Ascending aorta (tissue), 2 donors: ENCODE results near the gene TNFSF10. TPM values are rescaled to one million over a fixed set of nuclear protein-coding genes. Genes with fewer than 3 reads are reported as not detected.

ENCODE experiments used
- DNase-seq, 2 donors: peaks; one replicate each; pipeline ENCODE4 v3.0.0-alpha.2; 2019; ENCODE audit warnings: low spot score in 2 of 2
- H3K27ac ChIP-seq, 2 donors: fragments of 200-600 bp; sonication (generic); one replicate each; pipeline ENCODE4 v1.5.1; 2016 to 2017; ENCODE audit warnings: mild to moderate bottlenecking in 1 of 2
- H3K27me3 ChIP-seq: fragments of 200-600 bp; sonication (generic); one replicate; pipeline ENCODE4 v1.5.1; 2017
- H3K36me3 ChIP-seq, 2 donors: fragments of 200-600 bp; sonication (generic); one replicate each; pipeline ENCODE4 v1.5.1; 2016
- H3K4me1 ChIP-seq, 2 donors: fragments of 200-600 bp; sonication (generic); one replicate each; pipeline ENCODE4 v1.5.1; 2016 to 2017; ENCODE audit warnings: mild to moderate bottlenecking in 1 of 2
- H3K4me3 ChIP-seq, 2 donors: fragments of 200-600 bp; sonication (generic); one replicate each; pipeline ENCODE4 v1.5.1; 2016 to 2017; ENCODE audit warnings: mild to moderate bottlenecking in 1 of 2
- H3K9me3 ChIP-seq, 2 donors: fragments of 200-600 bp; sonication (generic); one replicate each; pipeline ENCODE4 v1.5.1; 2016
- intact Hi-C: fragments of 100-400 bp; cut with DNase I; formaldehyde crosslinking; loops from one replicate; pipeline ENCODE4 v1.15.1; 2023
- total RNA-seq: library from RNA; depleted of rRNA; stranded (reverse); fragments of >200 nt; gene quantifications from one replicate; pipeline ENCODE4 v1.1.0, GENCODE V29; 2016
- TF ChIP-seq, protein P1 (sequence below), 3 experiments: fragments of 200-600 bp in 2 of 3; fragments of 450-650 bp in 1 of 3; sonication (generic) in 2 of 3; IDR thresholded peaks; one replicate each; pipeline ENCODE4 v1.5.1; 2016 to 2019; ENCODE audit warnings: antibody characterized with exemption in 3 of 3, mild to moderate bottlenecking in 1 of 3, moderate library complexity in 1 of 3

TNFSF10 gene
- total RNA-seq, 1 donor from 2014 or later = 89.8 TPM

DNA sequence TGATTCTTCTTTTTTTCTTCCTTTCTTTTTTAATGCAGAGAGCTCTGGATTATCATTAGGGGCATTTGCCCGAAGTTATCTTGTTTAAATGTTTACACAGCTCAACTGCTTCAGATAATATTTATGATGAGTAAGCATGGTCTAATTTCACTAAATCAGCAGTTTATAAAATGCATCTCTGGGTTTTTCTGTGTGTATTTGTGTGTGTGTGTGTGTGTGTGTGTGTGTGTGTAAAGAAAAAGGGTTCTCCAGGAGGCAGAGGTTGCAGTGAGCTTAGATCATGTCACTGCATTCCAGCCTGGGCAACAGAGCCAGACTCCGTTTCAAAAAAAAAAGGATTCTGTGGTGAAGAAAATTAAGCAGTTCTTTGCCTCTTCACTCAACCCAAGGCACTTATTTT is 25.9 kb upstream of the TNFSF10 start:
- intact Hi-C loops = loop anchor here (10.0 kb wide), 1 partner anchor 166 kb away; the partner anchor contains the start of gene NCEH1
- DNase-seq = no peak
- TF ChIP-seq, protein P1, sequence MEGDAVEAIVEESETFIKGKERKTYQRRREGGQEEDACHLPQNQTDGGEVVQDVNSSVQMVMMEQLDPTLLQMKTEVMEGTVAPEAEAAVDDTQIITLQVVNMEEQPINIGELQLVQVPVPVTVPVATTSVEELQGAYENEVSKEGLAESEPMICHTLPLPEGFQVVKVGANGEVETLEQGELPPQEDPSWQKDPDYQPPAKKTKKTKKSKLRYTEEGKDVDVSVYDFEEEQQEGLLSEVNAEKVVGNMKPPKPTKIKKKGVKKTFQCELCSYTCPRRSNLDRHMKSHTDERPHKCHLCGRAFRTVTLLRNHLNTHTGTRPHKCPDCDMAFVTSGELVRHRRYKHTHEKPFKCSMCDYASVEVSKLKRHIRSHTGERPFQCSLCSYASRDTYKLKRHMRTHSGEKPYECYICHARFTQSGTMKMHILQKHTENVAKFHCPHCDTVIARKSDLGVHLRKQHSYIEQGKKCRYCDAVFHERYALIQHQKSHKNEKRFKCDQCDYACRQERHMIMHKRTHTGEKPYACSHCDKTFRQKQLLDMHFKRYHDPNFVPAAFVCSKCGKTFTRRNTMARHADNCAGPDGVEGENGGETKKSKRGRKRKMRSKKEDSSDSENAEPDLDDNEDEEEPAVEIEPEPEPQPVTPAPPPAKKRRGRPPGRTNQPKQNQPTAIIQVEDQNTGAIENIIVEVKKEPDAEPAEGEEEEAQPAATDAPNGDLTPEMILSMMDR (IDR thresholded peaks at IDR 0.05) = no peak
- Histone ChIP-seq H3K36me3 (no peaks in the 10 kb centered on the region), H3K9me3 (no peaks in the 10 kb centered on the region), H3K27ac (no peak overlapping the region), H3K4me1 (no peaks in the 10 kb centered on the region), H3K27me3 (no peaks in the 10 kb centered on the region), H3K4me3 (no peak overlapping the region)

DNA sequence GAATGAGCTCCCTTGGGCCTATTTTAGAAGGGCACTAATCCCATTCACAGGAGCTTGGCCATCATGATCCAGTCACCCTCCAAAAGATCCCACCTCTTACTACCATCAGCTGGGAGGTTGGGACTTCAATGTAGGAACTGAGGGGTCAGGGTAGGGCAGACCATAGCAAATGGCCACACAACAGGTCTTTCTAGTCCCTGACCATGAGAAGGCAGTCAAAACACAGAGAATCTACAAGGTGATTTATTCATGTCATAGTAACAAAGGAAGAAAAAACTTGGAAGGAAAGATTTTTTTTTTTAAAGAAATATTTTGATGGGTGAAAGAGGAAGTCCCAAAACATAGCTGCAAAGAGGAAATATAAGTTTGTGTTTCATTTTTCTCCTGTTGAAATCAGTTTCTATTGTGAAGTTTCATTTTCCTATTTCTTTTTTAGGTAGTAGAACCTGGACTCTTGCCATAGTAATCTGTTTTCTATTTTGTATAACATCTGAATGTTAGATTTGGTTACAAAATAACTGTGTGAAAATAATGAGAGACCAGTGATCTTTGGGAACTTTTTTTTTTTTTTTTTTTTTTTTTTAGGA is 23.5 kb upstream of the TNFSF10 start:
- peaks cover 0 to 10% of the 10 kb centered on the region in 2 donors for H3K4me1 ChIP-seq
- TF ChIP-seq, protein P1 (IDR thresholded peaks at IDR 0.05) = no peak
- no peak for DNase-seq
- no peaks in the 10 kb centered on the region for H3K27me3 ChIP-seq
- H3K27ac ChIP-seq = peak overlapping the region in 1 of 2 donors; percentile 25
- no peaks in the 10 kb centered on the region for H3K9me3 ChIP-seq
- H3K36me3 ChIP-seq = no peaks in the 10 kb centered on the region
- intact Hi-C loops = loop anchor here (10.0 kb wide), 1 partner anchor 168 kb away; the partner anchor contains the start of gene NCEH1
- H3K4me3 ChIP-seq = no peak overlapping the region

DNA sequence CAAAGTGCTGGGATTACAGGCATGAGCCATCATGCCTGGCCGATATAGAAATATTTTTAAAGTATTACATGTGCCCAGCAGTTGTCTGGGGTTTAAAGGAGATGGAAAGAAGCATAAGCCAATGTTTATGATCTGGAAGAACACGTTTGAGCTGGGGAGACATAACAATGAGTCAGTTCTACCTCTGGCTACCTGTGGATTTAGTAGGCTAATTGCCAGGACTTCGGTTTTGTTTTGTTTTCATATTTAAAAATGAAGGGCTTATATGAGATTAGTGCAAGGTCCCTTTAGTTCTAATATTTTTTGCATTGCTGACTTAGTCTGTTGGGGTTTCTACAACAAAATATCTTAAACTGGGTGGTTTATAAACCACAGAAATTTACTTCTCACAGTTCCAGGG is 22.9 kb upstream of the TNFSF10 start:
- intact Hi-C loops = loop anchor here (10.0 kb wide), 1 partner anchor 169 kb away; the partner anchor contains the start of gene NCEH1
- no peaks in the 10 kb centered on the region for H3K9me3 ChIP-seq
- peak overlapping the region in 1 of 2 donors; percentile 25 for H3K27ac ChIP-seq
- H3K4me3 ChIP-seq = no peak overlapping the region
- peaks cover 0 to 14% of the 10 kb centered on the region in 2 donors for H3K4me1 ChIP-seq
- no peaks in the 10 kb centered on the region for H3K36me3 ChIP-seq
- H3K27me3 ChIP-seq = no peaks in the 10 kb centered on the region
- TF ChIP-seq, protein P1 (IDR thresholded peaks at IDR 0.05) = no peak
- no peak for DNase-seq

DNA sequence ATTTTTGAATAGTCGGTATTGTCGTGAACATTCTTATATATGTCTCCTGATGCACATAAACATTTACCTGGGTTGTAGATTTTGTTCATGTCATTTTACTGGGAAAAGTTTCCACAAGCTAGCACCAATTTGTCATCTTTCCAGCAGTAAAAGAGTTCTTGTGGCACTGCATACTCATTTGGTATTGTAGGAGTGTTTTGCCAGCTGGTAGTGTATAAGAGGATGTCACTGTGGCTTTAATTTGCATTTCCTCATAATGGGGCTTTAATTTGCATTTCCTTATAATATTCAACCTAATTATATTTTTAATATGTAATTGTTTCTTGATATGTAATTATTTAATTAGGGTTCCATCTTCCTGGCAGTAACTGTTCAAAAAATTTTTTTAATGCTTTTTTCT is 21.2 kb upstream of the TNFSF10 start:
- Histone ChIP-seq H3K4me1 (peaks cover 0 to 14% of the 10 kb centered on the region in 2 donors), H3K27me3 (no peaks in the 10 kb centered on the region), H3K9me3 (no peaks in the 10 kb centered on the region), H3K27ac (no peak overlapping the region), H3K4me3 (no peak overlapping the region), H3K36me3 (no peaks in the 10 kb centered on the region)
- intact Hi-C loops = loop anchor here (10.0 kb wide), 1 partner anchor 170 kb away; the partner anchor contains the start of gene NCEH1
- DNase-seq = no peak
- TF ChIP-seq, protein P1 (IDR thresholded peaks at IDR 0.05) = no peak

DNA sequence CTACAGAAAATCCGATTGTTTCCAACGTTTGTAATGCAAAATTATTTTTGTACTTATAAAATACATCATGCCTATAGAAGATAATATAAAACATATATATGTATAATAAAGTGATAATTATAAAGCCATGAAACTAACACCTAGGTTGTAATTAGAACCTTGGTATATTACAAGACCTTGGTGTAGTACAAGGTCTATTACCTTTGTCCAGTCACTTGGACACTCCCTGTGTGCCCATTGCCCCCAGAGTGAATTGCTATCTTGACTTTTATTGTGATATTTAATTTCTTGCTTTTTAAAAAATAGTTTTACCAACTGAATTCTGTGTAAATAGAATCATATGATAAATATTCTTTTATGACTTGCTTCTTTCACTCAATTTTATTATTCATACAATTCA is 20.7 kb upstream of the TNFSF10 start:
- Histone ChIP-seq H3K9me3 (no peaks in the 10 kb centered on the region), H3K36me3 (no peaks in the 10 kb centered on the region), H3K27me3 (no peaks in the 10 kb centered on the region), H3K4me3 (no peak overlapping the region), H3K27ac (no peak overlapping the region), H3K4me1 (peaks cover 0 to 14% of the 10 kb centered on the region in 2 donors)
- no peak for DNase-seq
- TF ChIP-seq, protein P1 (IDR thresholded peaks at IDR 0.05) = no peak
- intact Hi-C loops = loop anchor here (2.0 to 10.0 kb wide), 2 partner anchors 13 to 171 kb away; partner anchors contain the start of gene NCEH1
